ENCODE measurements around the gene SHC3. TPM values are rescaled to one million over a fixed set of nuclear protein-coding genes. Genes with fewer than 3 reads are reported as not detected.

Gene SHC3
- total RNA-seq = 0.52 TPM

- peak within 1 kb of the TSS; percentile 55 to 76 (median 65) for H3K9ac ChIP-seq (ENCODE audit: low read depth in 1 of 3, low read length in 3 of 3)
Measured at GRCh38 chr9:89177944-89178829, at the start of gene SHC3. Gene SHC3 (minus strand): TSS chr9:89178818. CDS start chr9:89178460, 358 bp downstream.

GRCh38 chr9:89225991-89226471 is 47.4 kb upstream of the SHC3 start:
- no peaks in the 10 kb centered on the region for H3K9me3 ChIP-seq (ENCODE audit: control insufficient read depth in 3 of 3, low read length in 3 of 3)
- H3K4me3 ChIP-seq (ENCODE audit: low read length in 3 of 3) = no peak overlapping the region
- H3K4me1 ChIP-seq (ENCODE audit: control insufficient read depth in 3 of 3, insufficient read depth in 3 of 3, low read length in 3 of 3) = no peaks in the 10 kb centered on the region
- peaks cover 0 to 2% (median 0%) of the 10 kb centered on the region in 3 donors for H3K27me3 ChIP-seq (ENCODE audit: control insufficient read depth in 3 of 3, insufficient read depth in 3 of 3, low read length in 3 of 3)
- H3K36me3 ChIP-seq (ENCODE audit: control insufficient read depth in 3 of 3, insufficient read depth in 3 of 3, low read length in 3 of 3) = no peaks in the 10 kb centered on the region
- H3K27ac ChIP-seq (ENCODE audit: low read depth, low read length) = no peak overlapping the region
- H3K9ac ChIP-seq (ENCODE audit: low read depth in 1 of 3, low read length in 3 of 3) = no peak overlapping the region

More at GRCh38 chr9:89177944-89178829, at the start of gene SHC3:
- Histone ChIP-seq H3K4me3 (ENCODE audit: low read length in 3 of 3) (peak within 1 kb of the TSS; percentile 66 to 78 (median 77)), H3K27me3 (ENCODE audit: control insufficient read depth in 3 of 3, insufficient read depth in 3 of 3, low read length in 3 of 3) (peaks cover 24 to 35% (median 31%) of the 10 kb centered on the region in 3 donors), H3K9me3 (ENCODE audit: control insufficient read depth in 3 of 3, low read length in 3 of 3) (no peaks in the 10 kb centered on the region), H3K4me1 (ENCODE audit: control insufficient read depth in 3 of 3, insufficient read depth in 3 of 3, low read length in 3 of 3) (peaks cover 22 to 27% (median 24%) of the 10 kb centered on the region in 3 donors), H3K36me3 (ENCODE audit: control insufficient read depth in 3 of 3, insufficient read depth in 3 of 3, low read length in 3 of 3) (no peaks in the 10 kb centered on the region), H3K27ac (ENCODE audit: low read depth, low read length) (no peak within 1 kb of the TSS)

GRCh38 chr9:89225587-89225986 is 47.0 kb upstream of the SHC3 start:
- Histone ChIP-seq H3K27me3 (ENCODE audit: control insufficient read depth in 3 of 3, insufficient read depth in 3 of 3, low read length in 3 of 3) (peaks cover 0 to 2% (median 0%) of the 10 kb centered on the region in 3 donors), H3K9ac (ENCODE audit: low read depth in 1 of 3, low read length in 3 of 3) (no peak overlapping the region), H3K27ac (ENCODE audit: low read depth, low read length) (no peak overlapping the region), H3K36me3 (ENCODE audit: control insufficient read depth in 3 of 3, insufficient read depth in 3 of 3, low read length in 3 of 3) (no peaks in the 10 kb centered on the region), H3K4me1 (ENCODE audit: control insufficient read depth in 3 of 3, insufficient read depth in 3 of 3, low read length in 3 of 3) (no peaks in the 10 kb centered on the region), H3K4me3 (ENCODE audit: low read length in 3 of 3) (no peak overlapping the region), H3K9me3 (ENCODE audit: control insufficient read depth in 3 of 3, low read length in 3 of 3) (no peaks in the 10 kb centered on the region)

GRCh38 chr9:89225036-89225435 is 46.4 kb upstream of the SHC3 start:
- H3K36me3 ChIP-seq (ENCODE audit: control insufficient read depth in 3 of 3, insufficient read depth in 3 of 3, low read length in 3 of 3) = no peaks in the 10 kb centered on the region
- no peaks in the 10 kb centered on the region for H3K4me1 ChIP-seq (ENCODE audit: control insufficient read depth in 3 of 3, insufficient read depth in 3 of 3, low read length in 3 of 3)
- H3K27me3 ChIP-seq (ENCODE audit: control insufficient read depth in 3 of 3, insufficient read depth in 3 of 3, low read length in 3 of 3) = peaks cover 0 to 2% (median 0%) of the 10 kb centered on the region in 3 donors
- H3K9me3 ChIP-seq (ENCODE audit: control insufficient read depth in 3 of 3, low read length in 3 of 3) = no peaks in the 10 kb centered on the region
- no peak overlapping the region for H3K4me3 ChIP-seq (ENCODE audit: low read length in 3 of 3)
- no peak overlapping the region for H3K9ac ChIP-seq (ENCODE audit: low read depth in 1 of 3, low read length in 3 of 3)
- H3K27ac ChIP-seq (ENCODE audit: low read depth, low read length) = no peak overlapping the region

GRCh38 chr9:89224633-89225032 is 46.0 kb upstream of the SHC3 start:
- no peak overlapping the region for H3K27ac ChIP-seq (ENCODE audit: low read depth, low read length)
- no peak overlapping the region for H3K4me3 ChIP-seq (ENCODE audit: low read length in 3 of 3)
- H3K4me1 ChIP-seq (ENCODE audit: control insufficient read depth in 3 of 3, insufficient read depth in 3 of 3, low read length in 3 of 3) = no peaks in the 10 kb centered on the region
- no peaks in the 10 kb centered on the region for H3K36me3 ChIP-seq (ENCODE audit: control insufficient read depth in 3 of 3, insufficient read depth in 3 of 3, low read length in 3 of 3)
- no peak overlapping the region for H3K9ac ChIP-seq (ENCODE audit: low read depth in 1 of 3, low read length in 3 of 3)
- H3K27me3 ChIP-seq (ENCODE audit: control insufficient read depth in 3 of 3, insufficient read depth in 3 of 3, low read length in 3 of 3) = peaks cover 0 to 2% (median 0%) of the 10 kb centered on the region in 3 donors
- no peaks in the 10 kb centered on the region for H3K9me3 ChIP-seq (ENCODE audit: control insufficient read depth in 3 of 3, low read length in 3 of 3)

GRCh38 chr9:89223396-89223977 is 44.9 kb upstream of the SHC3 start:
- no peaks in the 10 kb centered on the region for H3K4me1 ChIP-seq (ENCODE audit: control insufficient read depth in 3 of 3, insufficient read depth in 3 of 3, low read length in 3 of 3)
- H3K9me3 ChIP-seq (ENCODE audit: control insufficient read depth in 3 of 3, low read length in 3 of 3) = no peaks in the 10 kb centered on the region
- H3K27me3 ChIP-seq (ENCODE audit: control insufficient read depth in 3 of 3, insufficient read depth in 3 of 3, low read length in 3 of 3) = peaks cover 0 to 2% (median 0%) of the 10 kb centered on the region in 3 donors
- no peak overlapping the region for H3K27ac ChIP-seq (ENCODE audit: low read depth, low read length)
- no peak overlapping the region for H3K4me3 ChIP-seq (ENCODE audit: low read length in 3 of 3)
- H3K36me3 ChIP-seq (ENCODE audit: control insufficient read depth in 3 of 3, insufficient read depth in 3 of 3, low read length in 3 of 3) = no peaks in the 10 kb centered on the region
- H3K9ac ChIP-seq (ENCODE audit: low read depth in 1 of 3, low read length in 3 of 3) = no peak overlapping the region

GRCh38 chr9:89219637-89220036 is 41.0 kb upstream of the SHC3 start:
- no peaks in the 10 kb centered on the region for H3K27me3 ChIP-seq (ENCODE audit: control insufficient read depth in 3 of 3, insufficient read depth in 3 of 3, low read length in 3 of 3)
- no peaks in the 10 kb centered on the region for H3K9me3 ChIP-seq (ENCODE audit: control insufficient read depth in 3 of 3, low read length in 3 of 3)
- H3K4me3 ChIP-seq (ENCODE audit: low read length in 3 of 3) = no peak overlapping the region
- H3K36me3 ChIP-seq (ENCODE audit: control insufficient read depth in 3 of 3, insufficient read depth in 3 of 3, low read length in 3 of 3) = no peaks in the 10 kb centered on the region
- no peaks in the 10 kb centered on the region for H3K4me1 ChIP-seq (ENCODE audit: control insufficient read depth in 3 of 3, insufficient read depth in 3 of 3, low read length in 3 of 3)
- H3K27ac ChIP-seq (ENCODE audit: low read depth, low read length) = no peak overlapping the region
- no peak overlapping the region for H3K9ac ChIP-seq (ENCODE audit: low read depth in 1 of 3, low read length in 3 of 3)

- H3K4me1 ChIP-seq (ENCODE audit: control insufficient read depth in 3 of 3, insufficient read depth in 3 of 3, low read length in 3 of 3) = no peaks in the 10 kb centered on the region
- no peaks in the 10 kb centered on the region for H3K27me3 ChIP-seq (ENCODE audit: control insufficient read depth in 3 of 3, insufficient read depth in 3 of 3, low read length in 3 of 3)
- no peak overlapping the region for H3K27ac ChIP-seq (ENCODE audit: low read depth, low read length)
- no peaks in the 10 kb centered on the region for H3K36me3 ChIP-seq (ENCODE audit: control insufficient read depth in 3 of 3, insufficient read depth in 3 of 3, low read length in 3 of 3)
- no peak overlapping the region for H3K4me3 ChIP-seq (ENCODE audit: low read length in 3 of 3)
- no peak overlapping the region for H3K9ac ChIP-seq (ENCODE audit: low read depth in 1 of 3, low read length in 3 of 3)
- H3K9me3 ChIP-seq (ENCODE audit: control insufficient read depth in 3 of 3, low read length in 3 of 3) = no peaks in the 10 kb centered on the region
Measured at GRCh38 chr9:89218040-89218928, 39.7 kb upstream of the SHC3 start.

- Histone ChIP-seq H3K36me3 (ENCODE audit: control insufficient read depth in 3 of 3, insufficient read depth in 3 of 3, low read length in 3 of 3) (no peaks in the 10 kb centered on the region), H3K27me3 (ENCODE audit: control insufficient read depth in 3 of 3, insufficient read depth in 3 of 3, low read length in 3 of 3) (no peaks in the 10 kb centered on the region), H3K27ac (ENCODE audit: low read depth, low read length) (no peak overlapping the region), H3K4me1 (ENCODE audit: control insufficient read depth in 3 of 3, insufficient read depth in 3 of 3, low read length in 3 of 3) (no peaks in the 10 kb centered on the region), H3K9ac (ENCODE audit: low read depth in 1 of 3, low read length in 3 of 3) (no peak overlapping the region), H3K4me3 (ENCODE audit: low read length in 3 of 3) (no peak overlapping the region), H3K9me3 (ENCODE audit: control insufficient read depth in 3 of 3, low read length in 3 of 3) (no peaks in the 10 kb centered on the region)
Measured at GRCh38 chr9:89215342-89215741, 36.7 kb upstream of the SHC3 start.

Measured in skeletal muscle tissue (tissue), 4 donors.